ENCODE data around the gene PFDN4.

DNA sequence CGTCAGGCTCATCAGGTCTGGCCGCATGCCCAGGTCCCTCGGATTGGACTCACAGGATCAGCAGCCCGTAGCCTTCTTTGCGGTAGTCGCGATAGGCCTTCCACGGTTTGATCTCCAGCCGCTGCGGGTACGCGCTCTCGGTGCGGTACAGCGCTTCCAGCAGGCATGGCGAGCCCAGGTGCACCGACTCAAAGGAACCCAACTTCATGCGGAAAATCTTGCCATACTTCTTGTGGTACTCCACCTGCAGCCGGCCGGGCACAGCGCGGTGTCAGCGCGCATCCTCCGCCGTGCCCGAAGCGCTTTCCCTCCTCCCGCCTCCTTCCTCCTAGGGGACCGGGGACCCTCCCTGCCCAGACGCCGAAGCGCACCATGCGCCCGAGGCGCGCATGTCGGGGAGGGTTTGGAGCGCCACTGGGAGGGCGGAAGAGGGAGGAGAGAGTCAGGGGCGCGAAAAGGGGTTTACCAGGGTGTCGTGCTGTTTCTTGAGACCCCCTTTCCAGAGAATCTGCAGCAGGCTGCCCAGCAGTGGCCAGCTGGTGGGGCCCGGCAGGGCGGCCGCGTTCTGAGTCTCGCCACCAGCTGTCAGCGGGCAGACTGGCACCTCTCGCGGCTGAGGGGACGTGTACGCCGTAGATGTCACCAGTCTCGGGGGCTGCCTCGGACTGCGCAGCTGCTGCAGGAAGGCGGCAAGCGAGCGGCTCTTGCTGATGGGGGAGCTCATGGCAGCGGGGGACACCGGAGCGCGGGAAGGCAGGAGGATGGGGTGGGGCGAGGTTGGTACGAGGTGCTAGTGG is 34.8 kb upstream of the PFDN4 start:
- TF ChIP-seq ISL1 (CRISPR knock-in tag; IDR thresholded peaks at IDR 0.05) (no peak), ZC3H10 (CRISPR knock-in tag; IDR thresholded peaks at IDR 0.05) (no peak), RARB (CRISPR knock-in tag; IDR thresholded peaks at IDR 0.05) (no peak), PATZ1 (CRISPR knock-in tag; IDR thresholded peaks at IDR 0.05; ENCODE audit: borderline replicate concordance) (no peak)

Measured in SK-N-SH treated with all-trans-retinoic acid at 6 μM for 48 hours (cell line).